HPDE6-E6E7 (cell line): ENCODE measurements around the gene SCGB1C2.
A peak's percentile ranks its signal among the peaks of the same experiment; 100 is the strongest.
"Not testable (repeated sequence)": the region's sequence is repeated elsewhere in the genome, so short reads cannot be mapped to it uniquely, and the experiment has no call there.

Experiments used
- DNase-seq: peaks from one replicate; pipeline ENCODE4 v3.0.0; 2011; ENCODE audit warnings: missing footprints; ENCODE audit errors: extremely low spot score

SCGB1C2 gene

GRCh38 chr17:137166-137807 lies at the start of gene SCGB1C2:
Gene SCGB1C2 (plus strand): TSS chr17:137569. CDS start chr17:137591, 22 bp downstream.
- not testable (repeated sequence) for DNase-seq

DNA sequence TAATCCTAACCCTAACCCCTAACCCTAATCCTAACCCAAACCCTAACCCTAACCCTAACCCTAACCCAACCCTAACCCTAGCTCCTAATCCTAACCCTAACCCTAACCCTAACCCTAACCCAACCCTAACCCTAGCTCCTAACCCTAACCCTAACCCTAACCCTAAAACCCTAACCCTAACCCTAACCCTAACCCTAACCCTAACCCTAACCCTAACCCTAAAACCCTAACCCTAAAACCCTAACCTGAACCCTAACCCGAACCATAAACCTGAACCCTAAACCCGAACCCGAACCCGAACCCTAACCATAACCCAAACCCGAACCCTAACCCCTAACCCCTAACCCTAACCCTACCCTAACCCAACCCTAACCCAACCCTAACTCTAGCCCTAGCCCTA lies 24.3 kb upstream of the SCGB1C2 start:
- DNase-seq: not testable (repeated sequence)

DNA sequence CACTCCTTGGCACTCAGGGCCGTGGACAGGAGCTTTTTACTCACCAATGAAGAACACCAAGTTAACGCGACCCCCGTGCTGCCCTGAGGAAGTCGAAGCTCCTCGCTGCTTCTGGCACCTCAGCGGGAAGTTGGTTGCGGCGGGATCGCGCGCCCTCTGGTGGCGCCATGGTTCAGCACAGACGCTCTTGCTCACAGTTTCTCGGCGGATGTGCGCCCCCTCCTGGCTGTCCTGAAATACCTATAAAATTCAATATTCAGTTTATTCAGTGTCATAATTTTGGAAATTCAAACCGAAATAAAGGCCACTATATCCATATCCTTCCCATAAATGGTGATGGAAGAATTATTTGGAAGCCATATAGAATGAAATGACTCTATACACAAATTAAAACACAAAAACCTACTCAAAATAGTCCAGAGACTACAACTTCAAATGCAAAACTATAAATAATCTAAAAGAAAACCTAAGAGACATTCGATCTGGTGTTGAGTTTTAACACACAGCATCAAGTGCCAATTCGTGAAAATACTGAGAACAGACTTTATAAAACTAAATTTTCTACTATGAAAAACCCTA lies 18.9 kb upstream of the SCGB1C2 start:
- not testable (repeated sequence) for DNase-seq

DNA sequence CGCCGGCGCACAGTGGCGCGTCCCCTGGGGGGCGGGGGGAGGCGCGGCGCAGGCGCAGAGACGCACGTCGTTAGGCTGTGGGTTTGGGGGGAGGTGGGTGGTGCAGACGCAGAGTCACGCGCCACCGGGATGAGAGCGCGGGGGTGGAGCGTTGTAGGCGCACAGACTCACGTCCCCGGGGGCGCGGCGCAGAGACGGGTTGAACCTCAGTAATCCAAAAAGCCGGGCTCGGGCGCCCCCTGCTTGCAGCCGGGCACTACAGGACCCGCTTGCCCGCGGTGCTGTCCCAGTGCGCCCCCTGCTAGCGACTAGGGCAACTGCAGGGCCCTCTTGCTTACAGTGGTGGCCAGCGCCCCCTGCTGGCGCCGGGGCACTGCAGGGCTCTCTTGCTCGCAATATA lies 3.4 kb upstream of the SCGB1C2 start:
- DNase-seq: not testable (repeated sequence)

DNA sequence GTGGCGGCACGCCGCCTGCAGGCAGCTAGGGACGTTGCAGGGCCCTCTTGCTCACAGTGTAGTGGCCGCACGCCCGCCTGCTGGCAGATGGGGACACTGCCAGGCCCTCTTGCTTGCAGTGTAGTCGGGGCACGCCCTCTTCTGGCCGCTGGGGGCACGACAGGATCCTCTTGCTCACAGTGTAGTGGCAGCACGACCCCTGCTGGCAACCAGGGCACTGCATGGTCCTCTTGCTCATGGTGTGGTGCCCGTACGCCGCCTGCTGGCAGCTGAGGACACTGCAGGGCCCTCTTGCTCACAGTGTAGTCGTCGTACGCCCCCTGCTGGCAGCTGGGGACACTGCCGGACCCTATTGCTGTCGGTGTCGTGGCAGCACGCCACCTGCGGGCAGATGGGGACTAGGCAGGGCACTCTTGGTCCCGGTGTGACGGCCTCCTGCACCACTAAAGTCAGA lies 3.0 kb upstream of the SCGB1C2 start:
- not testable (repeated sequence) for DNase-seq

- DNase-seq: not testable (repeated sequence)
Observed at GRCh38 chr17:135022-135421, 2.3 kb upstream of the SCGB1C2 start.

DNA sequence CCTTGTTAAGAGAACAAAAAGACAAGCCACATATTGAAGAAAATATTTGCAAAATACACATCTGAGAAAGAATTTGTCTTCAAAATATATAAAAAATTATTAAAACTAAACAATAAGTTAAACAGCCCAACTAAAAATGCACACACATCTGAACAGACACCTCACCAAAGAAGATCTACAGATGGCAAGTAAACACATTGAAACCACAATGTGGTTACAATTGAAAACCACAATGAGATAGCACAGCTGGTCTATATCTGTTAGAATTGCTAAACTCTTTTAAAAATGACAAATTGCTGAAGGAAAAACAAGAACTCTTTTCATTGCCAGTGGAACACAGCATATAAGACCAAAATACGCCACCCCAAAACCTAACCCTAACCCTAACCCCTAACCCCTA lies 1.5 kb upstream of the SCGB1C2 start:
- DNase-seq: not testable (repeated sequence)

DNA sequence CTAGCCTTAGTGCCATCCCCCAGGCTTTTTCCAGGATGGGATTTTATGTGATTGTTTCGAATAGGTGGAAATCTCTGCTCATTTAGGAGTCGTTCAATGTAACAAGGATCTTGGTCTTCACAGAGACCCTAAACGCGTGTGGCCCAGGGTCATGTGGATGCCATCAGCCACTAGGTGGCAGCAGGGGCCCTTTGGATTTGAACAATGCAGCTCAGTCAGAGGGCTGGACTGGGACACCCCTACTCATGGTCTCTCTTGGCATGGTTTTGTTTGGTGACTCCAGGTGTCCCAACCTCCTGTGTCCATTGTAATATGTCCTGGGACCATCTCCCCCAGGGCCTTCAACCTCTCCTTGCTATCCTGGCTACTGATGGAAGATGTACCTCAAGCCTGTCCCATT lies 838 bp upstream of the SCGB1C2 start:
- not testable (repeated sequence) for DNase-seq

DNA sequence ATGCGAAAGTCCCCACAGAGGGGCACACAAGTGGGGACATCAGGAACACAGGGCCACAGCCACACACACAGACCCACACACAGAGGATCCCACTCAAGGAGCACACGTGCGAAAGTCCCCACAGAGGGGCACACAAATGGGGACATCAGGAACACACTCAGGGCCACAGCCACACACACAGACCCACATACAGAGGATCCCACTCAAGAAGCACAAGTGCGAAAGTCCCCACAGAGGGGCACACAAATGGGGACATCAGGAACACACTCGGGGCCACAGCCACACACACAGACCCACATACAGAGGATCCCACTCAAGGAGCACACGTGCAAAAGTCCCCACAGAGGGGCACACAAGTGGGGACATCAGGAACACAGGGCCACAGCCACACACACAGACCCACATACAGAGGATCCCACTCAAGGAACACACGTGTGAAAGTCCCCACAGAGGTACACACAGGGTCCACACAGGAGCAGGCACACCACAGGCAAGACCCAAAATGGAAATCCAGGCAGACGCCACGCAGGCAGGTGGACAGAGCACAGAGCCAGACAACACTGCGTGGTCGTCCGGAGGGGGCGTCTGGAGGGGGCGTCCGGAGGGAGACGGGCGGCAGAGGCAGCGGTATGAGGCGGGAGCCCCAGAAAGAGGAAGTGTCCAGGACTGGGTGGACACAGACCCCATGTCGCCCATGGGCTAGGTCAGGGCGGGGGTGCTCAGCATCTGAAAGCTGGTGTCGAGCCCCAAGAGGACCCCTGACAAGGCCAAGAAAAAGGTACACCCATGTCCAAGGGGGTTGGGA lies 2.2 kb downstream of the SCGB1C2 start:
- DNase-seq: not testable (repeated sequence)

DNA sequence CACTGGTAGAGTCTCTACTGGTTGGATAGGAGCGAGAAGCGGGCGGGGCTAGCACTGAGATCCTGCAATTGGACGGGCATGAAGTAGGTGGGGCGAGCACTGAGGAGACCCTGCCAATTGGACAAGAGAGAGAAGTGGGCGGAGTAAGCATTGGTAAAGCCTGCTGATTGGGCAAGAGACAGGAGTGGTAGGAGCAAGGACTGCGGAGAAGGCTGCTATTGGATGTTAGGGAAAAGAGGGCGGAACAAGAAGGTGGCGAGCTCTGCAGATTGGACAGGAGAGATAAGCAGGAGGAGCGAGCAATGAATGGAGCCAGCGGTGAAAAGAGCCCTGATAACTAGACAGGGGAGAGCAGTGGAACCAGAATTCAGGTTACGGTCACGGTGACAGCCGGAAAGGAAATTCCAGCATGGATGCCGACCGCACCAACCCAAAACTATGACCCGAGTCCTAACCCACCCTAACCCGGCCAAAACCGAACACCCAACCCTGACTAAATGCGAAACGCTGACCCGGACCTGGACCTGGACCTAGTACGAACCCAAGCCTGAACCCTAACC lies 4.8 kb downstream of the SCGB1C2 start:
- DNase-seq: no peak

DNA sequence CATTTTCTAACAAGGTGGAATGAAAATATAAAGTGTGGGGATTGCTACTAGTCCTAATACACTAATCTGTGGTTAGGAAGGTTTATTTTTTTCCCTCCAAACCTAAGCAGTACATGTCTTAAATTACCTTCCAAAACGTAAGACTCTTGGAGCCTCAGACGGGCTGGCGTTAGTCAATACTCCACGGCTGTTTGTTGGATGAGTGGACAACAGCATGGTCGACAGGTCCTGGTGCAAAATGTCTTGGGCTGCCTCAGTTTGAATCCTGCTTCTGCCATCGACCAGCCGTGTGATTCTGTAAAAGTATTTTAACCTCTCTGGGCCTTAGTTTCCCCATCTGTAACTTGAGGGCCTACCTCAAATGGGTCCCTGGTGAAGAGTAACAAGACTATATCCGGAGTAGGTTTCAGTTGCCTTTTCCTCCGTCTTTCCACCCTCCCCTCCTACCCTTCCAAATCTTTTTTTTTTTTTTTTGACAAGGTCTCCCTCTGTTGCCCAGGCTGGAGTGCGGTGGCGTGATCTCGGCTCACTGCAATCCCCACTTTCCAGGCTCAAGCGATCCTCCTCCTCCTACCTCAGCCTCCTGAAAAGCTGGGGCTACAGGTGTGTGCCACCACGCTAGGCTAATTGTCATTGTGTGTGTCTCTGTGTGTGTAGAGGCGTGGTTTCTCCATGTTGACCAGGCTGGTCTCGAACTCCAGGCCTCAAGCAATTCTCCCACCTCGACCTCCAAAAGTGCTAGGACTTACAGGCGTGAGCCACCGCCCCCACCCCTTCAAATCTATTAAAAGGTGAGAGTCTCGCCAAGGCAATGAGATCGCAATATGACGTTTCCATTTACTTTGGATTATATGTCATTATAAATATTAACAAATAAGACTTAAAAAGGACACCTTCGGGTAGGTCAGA lies 5.8 kb downstream of the SCGB1C2 start:
- no peak for DNase-seq

DNA sequence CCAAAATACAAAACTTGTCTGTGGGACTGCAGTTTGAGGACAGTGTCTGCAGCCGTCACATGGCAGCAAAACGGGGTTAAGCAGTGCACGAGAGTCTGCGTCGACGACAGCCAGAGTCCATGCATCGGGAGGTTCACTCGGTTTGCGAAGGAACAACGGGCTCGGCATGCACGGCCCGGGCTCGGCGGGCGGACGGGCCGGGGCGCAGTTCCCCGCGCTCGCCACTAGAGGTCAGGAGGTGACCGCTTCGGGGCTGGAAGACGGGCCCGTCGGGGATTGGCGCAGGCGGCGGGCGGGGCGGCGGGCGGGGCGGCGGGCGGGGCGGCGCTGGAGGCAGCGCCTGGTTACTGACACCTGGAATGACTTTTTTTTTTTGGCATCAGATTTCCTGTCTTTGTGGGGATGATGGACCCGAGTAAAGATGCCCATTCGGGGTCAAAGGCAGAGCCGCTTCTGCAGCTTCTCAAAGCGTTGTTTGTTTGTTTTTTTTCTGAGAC lies 6.5 kb downstream of the SCGB1C2 start:
- peak; percentile 81 for DNase-seq

- no peak for DNase-seq
Observed at GRCh38 chr17:144936-145670, 7.7 kb downstream of the SCGB1C2 start.

GRCh38 chr17:145671-146541 lies 8.5 kb downstream of the SCGB1C2 start:
- no peak for DNase-seq

DNA sequence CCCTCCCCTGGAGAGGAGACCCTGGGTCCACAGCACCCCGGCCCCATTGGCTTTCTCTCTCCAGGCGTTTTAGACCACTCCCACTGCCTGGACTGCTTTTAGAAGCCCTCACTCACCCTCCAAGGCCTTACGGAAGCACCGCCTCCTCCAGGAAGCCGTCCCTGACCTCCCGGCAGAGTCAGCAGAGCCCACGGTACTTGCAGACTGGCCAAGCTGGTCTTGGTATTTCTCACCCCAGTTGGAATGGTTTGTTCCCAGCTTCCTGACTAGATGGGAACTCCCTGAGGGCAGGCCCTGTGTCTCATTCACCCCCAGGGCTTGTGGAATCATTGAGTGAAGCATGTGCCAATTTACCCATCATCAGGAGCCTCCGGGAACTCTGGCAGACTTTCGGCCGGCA lies 9.2 kb downstream of the SCGB1C2 start:
- DNase-seq: no peak

DNA sequence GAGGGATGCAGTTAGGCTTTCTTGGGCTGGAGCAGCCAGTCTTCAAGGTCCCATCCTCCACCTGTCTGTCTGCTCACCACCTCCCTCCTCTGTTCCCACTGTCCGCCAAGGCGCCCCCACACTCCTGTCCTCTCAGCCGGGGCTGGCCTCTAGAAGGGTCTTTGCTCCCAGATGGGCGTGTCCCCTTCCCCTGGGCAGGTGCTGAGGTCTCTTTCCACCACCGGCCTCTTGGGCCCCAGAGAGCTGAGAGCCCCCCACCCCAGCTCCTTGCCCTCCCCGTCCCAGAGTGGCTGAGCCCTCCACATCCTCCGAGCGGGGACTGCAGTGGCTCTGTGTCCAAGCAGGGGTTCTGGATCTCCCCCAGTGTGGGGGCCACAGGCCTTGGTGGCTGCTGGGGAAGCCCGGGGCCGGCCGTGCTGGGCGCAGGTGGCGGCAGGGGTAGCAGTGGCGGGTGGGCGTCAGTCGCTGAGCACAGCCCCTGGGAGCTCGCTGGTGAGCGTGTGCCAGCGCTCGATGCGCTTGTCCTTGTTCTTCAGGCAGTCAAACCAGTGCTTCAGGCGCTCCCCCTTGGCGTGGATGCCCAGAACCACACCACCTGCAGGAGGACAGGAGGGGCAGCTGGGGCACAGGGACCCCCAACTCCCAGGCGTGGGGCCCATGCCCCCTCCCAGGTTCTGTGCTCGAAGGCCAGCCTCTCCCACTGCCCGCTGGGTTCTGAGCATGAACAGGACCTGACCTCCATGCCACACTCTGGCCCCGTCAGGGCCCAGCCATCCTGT lies 9.8 kb downstream of the SCGB1C2 start:
- no peak for DNase-seq

GRCh38 chr17:147796-148740 lies 10.7 kb downstream of the SCGB1C2 start:
- no peak for DNase-seq

- DNase-seq: no peak
Observed at GRCh38 chr17:148757-149156, 11.4 kb downstream of the SCGB1C2 start.
